Measurements from ENCODE around the gene PROM2.

The PROM2 gene

GRCh38 chr2:95325026-95325425 lies 50.8 kb downstream of the PROM2 start:
- DNase-seq = no peak

- no peak for DNase-seq
Observed at GRCh38 chr2:95325590-95326432, 51.6 kb downstream of the PROM2 start.

GRCh38 chr2:95326433-95327140 lies 52.3 kb downstream of the PROM2 start:
- DNase-seq = no peak

- DNase-seq = no peak
Observed at GRCh38 chr2:95327861-95328260, 53.6 kb downstream of the PROM2 start.

GRCh38 chr2:95328358-95329125 lies 54.3 kb downstream of the PROM2 start:
- no peak for DNase-seq

GRCh38 chr2:95329401-95329800 lies 55.2 kb downstream of the PROM2 start:
- no peak for DNase-seq

- no peak for DNase-seq
Observed at GRCh38 chr2:95329891-95330793, 55.9 kb downstream of the PROM2 start.

- DNase-seq = no peak
Observed at GRCh38 chr2:95330794-95331338, 56.6 kb downstream of the PROM2 start.

- DNase-seq = no peak
Observed at GRCh38 chr2:95331606-95332005, 57.4 kb downstream of the PROM2 start.

GRCh38 chr2:95332036-95332435 lies 57.8 kb downstream of the PROM2 start:
- DNase-seq = no peak

GRCh38 chr2:95333056-95333455 lies 58.8 kb downstream of the PROM2 start:
- no peak for DNase-seq

GRCh38 chr2:95333888-95334338 lies 59.7 kb downstream of the PROM2 start:
- DNase-seq = no peak

GRCh38 chr2:95334916-95335641 lies 60.8 kb downstream of the PROM2 start:
- no peak for DNase-seq

- no peak for DNase-seq
Observed at GRCh38 chr2:95336406-95336805, 62.2 kb downstream of the PROM2 start.

GRCh38 chr2:95337829-95338228 lies 63.6 kb downstream of the PROM2 start:
- no peak for DNase-seq
